Esophagus muscularis mucosa (tissue), 4 donors: ENCODE measurements around the gene ANK3. TPM values are rescaled to one million over a fixed set of nuclear protein-coding genes. Genes with fewer than 3 reads are reported as not detected.

ENCODE experiments used
- DNase-seq: peaks from one replicate; pipeline ENCODE4 v3.0.0-alpha.2; 2017; ENCODE audit errors: extremely low spot score
- H3K27ac ChIP-seq, 4 donors: fragments of 200-600 bp; sonication (generic); replicated peaks in 1 of 4; 1 replicate in 3 of 4; 2 replicates in 1 of 4; pipeline ENCODE4 v1.5.1; 2016 to 2019; ENCODE audit warnings: mild to moderate bottlenecking in 1 of 4
- H3K27me3 ChIP-seq, 4 donors: fragments of 200-600 bp; sonication (generic); one replicate each; pipeline versions ENCODE4 v1.5.1 to v1.6.0; 2016 to 2019
- H3K36me3 ChIP-seq, 4 donors: fragments of 200-600 bp; sonication (generic); one replicate each; pipeline ENCODE4 v1.5.1; 2016 to 2019
- H3K4me1 ChIP-seq, 4 donors: fragments of 200-600 bp; sonication (generic); one replicate each; pipeline ENCODE4 v1.5.1; 2016 to 2019
- H3K4me3 ChIP-seq, 4 donors: fragments of 200-600 bp; sonication (generic); 1 replicate in 2 of 4; 2 replicates in 2 of 4; pipeline ENCODE4 v1.5.1; 2016 to 2019; ENCODE audit warnings: mild to moderate bottlenecking in 4 of 4, moderate library complexity in 1 of 4
- H3K9me3 ChIP-seq, 4 donors: fragments of 200-600 bp; sonication (generic); 1 replicate in 3 of 4; 2 replicates in 1 of 4; pipeline ENCODE4 v1.5.1; 2016 to 2019
- EP300 ChIP-seq: sonication (generic); formaldehyde crosslinking; IDR thresholded peaks from one replicate; pipeline ENCODE4 v1.6.1; 2017; ENCODE audit warnings: antibody characterized with exemption
- POLR2A ChIP-seq: fragments of 450-650 bp; IDR thresholded peaks from one replicate; pipeline ENCODE4 v1.6.1; 2017; ENCODE audit warnings: antibody characterized with exemption, moderate library complexity, mild to moderate bottlenecking, low read depth
- POLR2AphosphoS5 ChIP-seq, 2 donors: sonication (generic); formaldehyde crosslinking; IDR thresholded peaks; one replicate each; pipeline ENCODE4 v1.6.1; 2017; ENCODE audit warnings: antibody characterized with exemption in 2 of 2
- WGBS: methylation state at CpG from one replicate; pipeline ENCODE4 v1.1.5; 2018; 5-methylcytosine and 5-hydroxymethylcytosine counted together
- intact Hi-C: fragments of 100-400 bp; cut with DNase I; formaldehyde crosslinking; loops from one replicate; pipeline ENCODE4 v1.15.1; 2023
- total RNA-seq, 4 donors: library from RNA; depleted of rRNA; stranded (reverse); fragments of >200 nt; gene quantifications; one replicate each; pipeline versions ENCODE4 v1.1.0 to v1.2.1, GENCODE V29; 2016
- TF ChIP-seq, protein P1 (sequence below), 3 experiments: fragments of 200-600 bp in 2 of 3; fragments of 450-650 bp in 1 of 3; sonication (generic) in 2 of 3; IDR thresholded peaks; one replicate each; pipeline ENCODE4 v1.5.1; 2017 to 2019; ENCODE audit warnings: antibody characterized with exemption in 3 of 3, mild to moderate bottlenecking in 2 of 3, moderate library complexity in 1 of 3

The ANK3 gene
- total RNA-seq, 4 donors from 2014 or later, result 25.5 to 44.9 (median 26.6) TPM

DNA sequence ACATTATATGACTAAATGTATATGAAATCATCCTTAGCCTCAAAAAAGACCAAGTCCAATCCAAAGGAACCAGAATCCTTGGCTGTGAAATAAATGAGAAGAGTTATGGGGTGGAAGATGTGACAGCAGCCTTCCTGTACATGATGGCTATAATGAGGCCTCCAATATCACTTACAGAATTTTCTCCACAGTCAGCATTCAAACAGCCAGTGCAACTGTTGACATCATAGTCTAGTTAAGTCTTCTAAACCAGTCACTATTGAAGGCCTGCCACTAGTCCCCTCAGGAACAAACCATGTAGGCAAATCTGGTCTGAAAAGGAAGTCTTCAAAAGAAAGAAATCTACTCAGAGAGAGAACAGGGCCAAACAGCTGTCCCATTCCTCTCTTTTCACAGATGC lies 263.8 kb downstream of the ANK3 start:
- no peaks in the 10 kb centered on the region for H3K27me3 ChIP-seq
- no peaks in the 10 kb centered on the region for H3K9me3 ChIP-seq
- TF ChIP-seq EP300, result no peak
- TF ChIP-seq POLR2A, result no peak
- TF ChIP-seq, protein P1, sequence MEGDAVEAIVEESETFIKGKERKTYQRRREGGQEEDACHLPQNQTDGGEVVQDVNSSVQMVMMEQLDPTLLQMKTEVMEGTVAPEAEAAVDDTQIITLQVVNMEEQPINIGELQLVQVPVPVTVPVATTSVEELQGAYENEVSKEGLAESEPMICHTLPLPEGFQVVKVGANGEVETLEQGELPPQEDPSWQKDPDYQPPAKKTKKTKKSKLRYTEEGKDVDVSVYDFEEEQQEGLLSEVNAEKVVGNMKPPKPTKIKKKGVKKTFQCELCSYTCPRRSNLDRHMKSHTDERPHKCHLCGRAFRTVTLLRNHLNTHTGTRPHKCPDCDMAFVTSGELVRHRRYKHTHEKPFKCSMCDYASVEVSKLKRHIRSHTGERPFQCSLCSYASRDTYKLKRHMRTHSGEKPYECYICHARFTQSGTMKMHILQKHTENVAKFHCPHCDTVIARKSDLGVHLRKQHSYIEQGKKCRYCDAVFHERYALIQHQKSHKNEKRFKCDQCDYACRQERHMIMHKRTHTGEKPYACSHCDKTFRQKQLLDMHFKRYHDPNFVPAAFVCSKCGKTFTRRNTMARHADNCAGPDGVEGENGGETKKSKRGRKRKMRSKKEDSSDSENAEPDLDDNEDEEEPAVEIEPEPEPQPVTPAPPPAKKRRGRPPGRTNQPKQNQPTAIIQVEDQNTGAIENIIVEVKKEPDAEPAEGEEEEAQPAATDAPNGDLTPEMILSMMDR (IDR thresholded peaks at IDR 0.05), result no peak
- TF ChIP-seq POLR2AphosphoS5 (IDR thresholded peaks at IDR 0.05), result no peak
- H3K36me3 ChIP-seq, result peaks cover 0 to 6% (median 0%) of the 10 kb centered on the region in 4 donors
- no peak overlapping the region for H3K4me3 ChIP-seq
- no peak for DNase-seq
- intact Hi-C loops, result no loop called here
- peaks cover 0 to 10% (median 7%) of the 10 kb centered on the region in 4 donors for H3K4me1 ChIP-seq
- no peak overlapping the region for H3K27ac ChIP-seq

DNA sequence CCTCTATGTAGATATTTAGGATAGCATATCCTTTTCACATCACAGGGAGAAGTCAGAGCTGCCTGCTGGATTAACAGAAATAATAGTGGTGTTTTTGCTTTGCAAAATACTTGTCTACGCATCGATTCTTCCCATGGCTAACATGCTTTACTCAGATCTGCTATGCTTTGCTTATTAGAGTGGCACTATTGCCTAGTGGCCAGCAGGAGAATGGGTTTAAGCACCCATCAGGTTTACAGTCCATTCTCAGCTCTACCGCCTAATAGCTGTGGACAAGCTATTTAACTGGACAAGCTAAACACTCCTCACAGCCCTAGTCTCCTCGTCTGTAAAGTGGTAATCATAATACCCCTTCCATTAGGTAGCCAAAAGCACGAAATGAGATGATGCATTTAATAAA lies 265.1 kb downstream of the ANK3 start:
- intact Hi-C loops, result no loop called here
- Histone ChIP-seq H3K27ac (no peak overlapping the region), H3K9me3 (no peaks in the 10 kb centered on the region), H3K36me3 (peaks cover 0 to 6% (median 0%) of the 10 kb centered on the region in 4 donors), H3K4me3 (no peak overlapping the region), H3K4me1 (peaks cover 0 to 10% (median 7%) of the 10 kb centered on the region in 4 donors), H3K27me3 (no peaks in the 10 kb centered on the region)
- DNase-seq, result no peak
- WGBS, result 90% methylated on average over 5 of the region's 5 CpGs
- TF ChIP-seq POLR2AphosphoS5 (IDR thresholded peaks at IDR 0.05) (no peak), POLR2A (no peak), EP300 (no peak)
- TF ChIP-seq, protein P1 (IDR thresholded peaks at IDR 0.05), result no peak

DNA sequence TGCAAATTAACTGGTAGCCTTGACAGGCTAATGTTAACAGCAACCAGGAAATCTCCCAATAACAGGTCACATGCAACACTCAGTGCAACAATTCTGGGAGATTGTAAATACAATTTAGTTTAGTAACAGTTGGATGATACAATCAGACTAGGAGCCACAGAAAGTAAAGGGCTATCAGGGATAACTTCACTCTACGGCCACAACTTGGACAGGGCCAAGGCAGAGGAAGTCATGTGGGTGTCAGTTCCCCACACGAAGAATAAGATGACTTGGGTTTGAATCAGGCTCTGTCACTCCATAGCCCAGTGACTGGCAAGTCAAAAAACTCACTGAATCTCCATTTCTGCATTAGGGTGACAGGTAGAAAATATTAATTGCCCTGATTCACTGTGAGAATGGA lies 266.0 kb downstream of the ANK3 start:
- 68% methylated on average over 2 of the region's 2 CpGs for WGBS
- H3K9me3 ChIP-seq, result no peaks in the 10 kb centered on the region
- H3K36me3 ChIP-seq, result peaks cover 0 to 6% (median 0%) of the 10 kb centered on the region in 4 donors
- H3K27me3 ChIP-seq, result no peaks in the 10 kb centered on the region
- H3K4me1 ChIP-seq, result peaks cover 0 to 10% (median 7%) of the 10 kb centered on the region in 4 donors
- no peak for DNase-seq
- TF ChIP-seq, protein P1 (IDR thresholded peaks at IDR 0.05), result no peak
- no peak for TF ChIP-seq POLR2A
- TF ChIP-seq POLR2AphosphoS5 (IDR thresholded peaks at IDR 0.05), result no peak
- TF ChIP-seq EP300, result no peak
- H3K27ac ChIP-seq, result peak overlapping the region in 2 of 4 donors; percentile 22 to 28
- intact Hi-C loops, result no loop called here
- H3K4me3 ChIP-seq, result no peak overlapping the region

DNA sequence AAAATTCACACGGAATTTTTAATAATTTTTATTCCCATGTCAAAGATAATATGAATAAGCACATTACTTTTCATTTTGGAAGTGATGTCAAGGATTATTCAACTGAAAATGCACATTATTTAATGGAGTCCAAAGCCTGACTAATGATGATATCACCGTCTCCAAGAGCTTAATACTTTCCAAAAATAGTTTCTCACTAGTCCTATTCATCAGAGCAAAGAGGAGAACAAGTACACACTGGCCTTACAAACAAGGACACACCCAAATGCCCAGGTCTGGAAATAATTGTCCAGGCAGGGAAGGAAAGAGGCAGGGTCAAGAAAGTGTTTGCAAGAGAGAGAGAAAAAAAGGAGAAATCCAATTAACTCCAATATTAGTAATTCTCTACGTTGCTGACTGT lies 266.5 kb downstream of the ANK3 start:
- no peak for DNase-seq
- peaks cover 0 to 6% (median 0%) of the 10 kb centered on the region in 4 donors for H3K36me3 ChIP-seq
- no peaks in the 10 kb centered on the region for H3K27me3 ChIP-seq
- no peaks in the 10 kb centered on the region for H3K9me3 ChIP-seq
- TF ChIP-seq EP300 (no peak), POLR2A (no peak), POLR2AphosphoS5 (IDR thresholded peaks at IDR 0.05) (no peak)
- TF ChIP-seq, protein P1 (IDR thresholded peaks at IDR 0.05), result no peak
- WGBS, result 40% methylated on average over 3 of the region's 3 CpGs
- no peak overlapping the region for H3K4me3 ChIP-seq
- intact Hi-C loops, result no loop called here
- peaks cover 0 to 10% (median 7%) of the 10 kb centered on the region in 4 donors for H3K4me1 ChIP-seq
- peak overlapping the region in 2 of 4 donors; percentile 8 to 22 for H3K27ac ChIP-seq

DNA sequence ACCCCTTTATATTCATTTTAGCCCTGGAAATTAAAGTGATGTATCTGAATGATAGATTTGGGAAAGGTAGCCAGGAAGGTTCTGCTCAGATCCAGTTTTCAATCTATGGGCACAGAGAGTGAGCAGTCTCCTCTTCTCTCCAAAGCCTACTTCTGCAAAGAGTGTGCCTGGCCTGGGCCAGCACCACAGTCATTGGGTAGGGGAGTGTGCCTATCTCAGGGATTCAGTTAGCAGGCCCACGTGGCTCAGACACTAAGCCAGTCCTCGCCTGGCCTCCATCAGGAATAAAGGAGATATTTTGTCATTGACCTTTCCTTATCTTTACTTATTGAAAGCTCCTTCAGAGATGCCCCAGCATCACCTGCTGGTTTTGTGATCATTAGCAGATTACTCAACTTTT lies 267.5 kb downstream of the ANK3 start:
- H3K4me1 ChIP-seq, result peaks cover 0 to 10% (median 7%) of the 10 kb centered on the region in 4 donors
- no peaks in the 10 kb centered on the region for H3K27me3 ChIP-seq
- peak overlapping the region in 1 of 4 donors; percentile 21 for H3K27ac ChIP-seq
- H3K4me3 ChIP-seq, result no peak overlapping the region
- intact Hi-C loops, result no loop called here
- no peaks in the 10 kb centered on the region for H3K36me3 ChIP-seq
- TF ChIP-seq, protein P1 (IDR thresholded peaks at IDR 0.05), result no peak
- TF ChIP-seq POLR2AphosphoS5 (IDR thresholded peaks at IDR 0.05) (no peak), EP300 (no peak), POLR2A (no peak)
- DNase-seq, result no peak
- WGBS, result 86% methylated on average over 2 of the region's 2 CpGs
- H3K9me3 ChIP-seq, result no peaks in the 10 kb centered on the region
